T-helper 9 cell (primary cell): Measurements from ENCODE around the gene SETD9.

Experiments
- DNase-seq: peaks from one replicate; pipeline ENCODE4 v3.0.0-alpha.2; 2020
- total RNA-seq, 2 donors: gene quantifications; one replicate each; lab custom pipeline; 2026; lab: John Stamatoyannopoulos, UW

SETD9 gene
- 0.91 to 1.4 reads per million in 2 donors for total RNA-seq

GRCh38 chr5:56909294-56910209 lies at the start of gene SETD9:
Gene SETD9, plus strand, starts transcription at chr5:56909596. Its CDS starts 50 bp downstream, at chr5:56909646.
- peak; percentile 78 for DNase-seq

- no peak for DNase-seq
Observed at GRCh38 chr5:56861893-56862485, 47.4 kb upstream of the SETD9 start.

- no peak for DNase-seq
Observed at GRCh38 chr5:56862909-56863308, 46.5 kb upstream of the SETD9 start.

GRCh38 chr5:56871777-56872176 lies 37.6 kb upstream of the SETD9 start:
- no peak for DNase-seq

GRCh38 chr5:56873056-56873455 lies 36.3 kb upstream of the SETD9 start:
- no peak for DNase-seq

- no peak for DNase-seq
Observed at GRCh38 chr5:56876327-56876726, 33.1 kb upstream of the SETD9 start.

- DNase-seq: no peak
Observed at GRCh38 chr5:56881571-56881970, 27.8 kb upstream of the SETD9 start.

- no peak for DNase-seq
Observed at GRCh38 chr5:56893251-56893951, 16.0 kb upstream of the SETD9 start.

GRCh38 chr5:56896763-56897162 lies 12.6 kb upstream of the SETD9 start:
- no peak for DNase-seq

- DNase-seq: no peak
Observed at GRCh38 chr5:56898213-56898612, 11.2 kb upstream of the SETD9 start.

- DNase-seq: no peak
Observed at GRCh38 chr5:56900395-56900794, 9.0 kb upstream of the SETD9 start.

GRCh38 chr5:56900858-56901578 lies 8.4 kb upstream of the SETD9 start:
- no peak for DNase-seq

GRCh38 chr5:56908942-56909293 lies 478 bp upstream of the SETD9 start:
- DNase-seq: no peak

- DNase-seq: peak; percentile 11
Observed at GRCh38 chr5:56910210-56910965, 992 bp downstream of the SETD9 start.

- no peak for DNase-seq
Observed at GRCh38 chr5:56913766-56914165, 4.4 kb downstream of the SETD9 start.

- no peak for DNase-seq
Observed at GRCh38 chr5:56914678-56915077, 5.3 kb downstream of the SETD9 start.

- no peak for DNase-seq
Observed at GRCh38 chr5:56917534-56917933, 8.1 kb downstream of the SETD9 start.

- no peak for DNase-seq
Observed at GRCh38 chr5:56918054-56918453, 8.7 kb downstream of the SETD9 start.

- DNase-seq: no peak
Observed at GRCh38 chr5:56919942-56920662, 10.7 kb downstream of the SETD9 start.

GRCh38 chr5:56922922-56923321 lies 13.5 kb downstream of the SETD9 start:
- DNase-seq: no peak

- no peak for DNase-seq
Observed at GRCh38 chr5:56934325-56934724, 24.9 kb downstream of the SETD9 start.
